ENCODE data around the gene MAD1L1. TPM values are rescaled to one million over a fixed set of nuclear protein-coding genes. Genes with fewer than 3 reads are reported as not detected.
A peak's percentile ranks its signal among the peaks of the same experiment; 100 is the strongest.

Gene MAD1L1
- polyA plus RNA-seq, 1 donor = 21.2 TPM

DNA sequence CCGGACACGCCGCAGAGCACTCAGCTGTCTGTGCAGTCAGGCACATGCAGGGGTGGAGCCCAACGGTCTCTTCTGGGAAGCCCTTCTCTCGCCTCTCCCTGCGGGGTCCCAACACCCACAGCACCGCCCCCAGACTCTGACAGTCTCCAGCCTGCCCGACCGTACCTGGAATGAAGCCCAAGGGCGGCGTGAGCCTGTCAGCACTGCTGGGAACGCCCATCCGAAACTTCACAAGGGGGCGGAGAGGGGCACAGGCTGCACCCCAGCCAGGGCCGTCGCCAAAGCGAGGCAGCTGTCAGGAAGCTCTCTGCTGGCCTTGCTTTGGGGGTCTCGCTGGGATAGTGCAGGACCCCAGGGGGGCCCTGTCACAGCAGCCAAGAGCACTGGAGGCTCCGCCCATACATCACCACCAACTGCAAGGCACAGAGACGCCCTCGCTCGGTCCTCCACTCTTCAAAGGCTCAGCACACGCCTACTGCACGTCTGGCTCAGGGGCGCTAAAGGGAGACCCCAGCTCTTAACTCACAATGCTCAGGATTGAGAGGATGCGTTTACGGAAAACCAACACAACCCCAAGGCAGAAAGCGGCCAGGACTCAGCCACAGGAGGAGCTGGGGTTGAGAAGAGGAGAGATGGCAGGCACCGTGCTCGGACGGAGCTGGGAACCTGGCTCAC lies 30.9 kb downstream of the MAD1L1 start:
- no peak for DNase-seq (ENCODE audit: low read depth)

DNA sequence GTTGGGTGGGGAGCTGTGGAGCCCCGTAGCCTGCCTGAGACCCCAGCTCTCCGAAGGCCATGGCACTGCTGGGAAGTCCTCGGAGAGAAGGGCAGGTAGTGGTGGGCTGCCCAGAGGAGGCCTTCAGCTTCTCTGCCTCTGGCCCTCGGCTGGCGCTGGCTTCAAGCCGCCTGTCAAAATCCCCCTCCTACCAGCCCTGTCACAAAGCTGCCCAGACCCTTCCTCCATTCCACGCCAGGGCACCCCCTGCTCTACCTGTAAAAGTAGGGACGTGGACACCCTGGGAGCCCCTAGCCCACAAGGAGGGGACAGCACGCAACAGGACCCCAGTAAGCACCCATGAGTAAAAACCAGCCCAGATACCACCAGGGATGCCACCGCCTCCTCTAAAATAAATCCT lies 31.6 kb downstream of the MAD1L1 start:
- DNase-seq (ENCODE audit: low read depth) = no peak

DNA sequence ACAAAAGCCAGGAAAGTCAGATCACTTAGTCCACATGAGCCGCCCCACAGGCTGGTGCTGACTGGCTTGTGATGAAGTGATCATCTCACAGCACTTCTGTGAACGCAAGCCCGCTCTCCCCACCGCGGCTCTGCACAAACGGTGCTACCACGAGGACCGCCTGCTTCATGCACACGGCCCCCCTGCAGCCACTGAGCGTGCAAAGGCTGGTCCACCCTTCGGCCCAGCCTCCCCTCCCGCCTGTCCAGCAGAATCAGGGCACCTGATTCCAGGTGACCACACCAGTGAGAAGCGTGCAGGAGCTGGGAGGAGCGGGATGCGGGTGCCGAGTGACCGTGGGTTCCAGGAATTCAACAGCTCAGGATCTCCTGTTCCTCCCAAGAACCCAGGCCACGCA lies 32.2 kb downstream of the MAD1L1 start:
- DNase-seq (ENCODE audit: low read depth) = no peak

DNA sequence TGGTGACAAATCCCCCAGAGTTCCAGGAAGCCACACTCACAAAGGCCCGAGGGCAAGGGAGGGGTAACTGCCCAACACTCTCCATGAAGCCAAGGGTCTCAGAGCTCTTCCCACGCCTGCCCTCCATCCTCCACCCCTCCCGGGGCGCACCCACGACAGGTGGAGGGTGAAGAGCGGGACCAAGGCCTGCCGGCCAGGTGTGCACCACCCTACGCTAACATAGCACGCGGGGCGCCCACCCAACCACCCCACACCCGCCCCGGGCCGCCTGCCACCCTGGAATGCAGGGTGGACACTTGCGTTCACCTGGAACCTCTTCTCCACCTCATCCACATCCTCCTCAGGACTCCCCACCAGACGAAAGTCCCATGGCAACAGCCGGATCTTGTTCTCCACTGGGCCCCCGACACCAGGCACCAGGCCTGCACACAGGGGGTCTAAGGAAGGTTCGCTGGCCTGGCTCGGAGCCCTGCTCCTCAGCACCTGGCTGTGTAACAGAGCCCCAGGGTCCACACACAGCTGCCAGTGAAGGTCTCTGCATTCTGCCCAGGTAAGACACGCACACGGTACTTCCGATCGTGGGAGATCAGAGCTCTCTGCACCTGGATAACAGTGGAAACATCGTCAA lies 32.7 kb downstream of the MAD1L1 start:
- no peak for DNase-seq (ENCODE audit: low read depth)

DNA sequence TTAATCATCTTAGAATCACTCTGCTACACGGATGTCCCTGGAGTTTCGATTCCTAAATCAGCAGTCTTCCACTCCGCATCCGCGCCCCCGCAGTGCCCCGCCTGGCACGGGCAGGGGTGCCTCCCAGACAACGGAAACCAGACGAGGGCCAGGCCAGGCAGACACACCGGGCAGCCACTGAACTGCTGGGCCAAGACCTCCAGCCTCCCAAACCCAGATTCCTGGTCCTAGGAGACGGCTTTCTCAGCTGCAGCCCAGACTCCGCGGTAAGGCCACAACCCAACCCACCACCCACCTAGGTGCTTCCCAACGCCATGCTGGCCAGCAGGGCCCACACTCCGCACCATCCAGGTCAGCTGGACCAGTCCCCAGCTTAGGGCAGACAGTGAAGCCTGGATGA lies 33.2 kb downstream of the MAD1L1 start:
- no peak for DNase-seq (ENCODE audit: low read depth)

DNA sequence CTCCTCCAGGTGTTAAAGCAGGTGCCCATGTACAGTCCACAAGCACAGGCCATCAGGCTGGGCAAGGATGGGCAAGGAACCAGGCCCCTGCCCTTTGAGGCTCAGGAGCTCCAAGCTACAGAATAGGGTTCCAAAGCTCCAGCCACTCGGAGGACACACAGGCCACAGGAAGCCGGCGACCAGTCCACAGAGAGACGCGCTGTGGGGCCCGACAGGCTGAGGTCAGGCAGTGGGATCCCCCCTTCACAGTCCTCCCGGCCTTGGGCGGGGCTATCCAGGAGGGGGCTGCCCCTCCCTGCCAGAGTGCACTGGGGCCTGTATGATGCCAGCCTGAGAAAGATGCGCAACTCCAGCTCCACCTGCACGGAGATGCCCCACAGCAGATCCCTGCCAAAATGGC lies 34.0 kb downstream of the MAD1L1 start:
- no peak for DNase-seq (ENCODE audit: low read depth)

DNA sequence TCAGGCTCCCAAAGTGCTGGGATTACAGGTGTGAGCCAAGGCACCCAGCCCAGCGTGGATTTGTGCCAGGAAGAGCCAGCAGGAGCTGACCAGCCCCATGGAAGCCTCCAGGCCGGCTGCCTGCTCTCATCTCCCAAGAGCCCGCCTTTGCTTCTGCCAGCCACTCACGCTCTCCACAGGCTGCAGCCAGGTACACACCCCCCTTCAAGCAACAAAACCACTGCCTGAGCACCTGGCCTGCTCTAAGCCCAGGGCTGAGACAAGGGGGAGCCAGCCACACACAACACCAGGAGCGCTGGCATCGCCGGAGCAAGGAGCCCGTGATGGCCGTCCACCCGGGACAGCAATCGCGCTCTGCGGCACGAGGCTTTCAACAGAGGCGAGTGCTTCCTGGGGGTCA lies 34.5 kb downstream of the MAD1L1 start:
- no peak for DNase-seq (ENCODE audit: low read depth)

DNA sequence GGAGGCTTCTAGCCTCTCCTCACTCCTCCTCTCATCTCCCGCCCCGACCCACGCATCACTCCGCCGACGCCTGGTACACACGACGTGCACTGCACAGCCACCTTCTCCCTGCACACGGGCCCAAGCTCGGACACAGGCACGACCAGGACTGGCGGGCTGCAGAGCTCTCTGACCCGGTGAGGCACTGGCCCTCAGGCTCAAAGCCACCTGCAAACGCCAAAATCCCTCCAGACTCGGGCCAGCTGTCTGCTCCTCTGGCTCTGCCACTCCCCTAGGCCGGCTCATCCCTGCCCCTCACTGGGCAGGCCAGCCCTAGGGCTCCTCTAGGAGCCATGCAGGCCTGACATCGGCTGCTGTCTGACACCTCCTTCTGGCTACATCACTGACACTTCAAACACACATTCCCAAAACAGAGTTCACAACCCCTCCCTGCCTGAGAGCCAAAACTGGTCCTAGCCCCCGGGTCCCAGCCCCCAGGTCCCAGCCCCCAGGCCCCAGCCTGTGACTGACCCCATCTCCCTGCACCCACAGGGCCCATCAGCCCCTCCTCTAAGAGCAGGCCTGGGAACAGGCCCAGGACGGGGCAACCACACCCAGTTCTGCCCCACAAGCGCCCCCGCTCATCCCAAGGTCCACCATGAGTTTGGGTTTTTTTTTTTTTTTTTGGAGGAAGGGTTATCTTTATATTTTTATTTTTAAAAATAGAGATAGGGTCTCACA lies 35.1 kb downstream of the MAD1L1 start:
- DNase-seq (ENCODE audit: low read depth) = no peak

DNA sequence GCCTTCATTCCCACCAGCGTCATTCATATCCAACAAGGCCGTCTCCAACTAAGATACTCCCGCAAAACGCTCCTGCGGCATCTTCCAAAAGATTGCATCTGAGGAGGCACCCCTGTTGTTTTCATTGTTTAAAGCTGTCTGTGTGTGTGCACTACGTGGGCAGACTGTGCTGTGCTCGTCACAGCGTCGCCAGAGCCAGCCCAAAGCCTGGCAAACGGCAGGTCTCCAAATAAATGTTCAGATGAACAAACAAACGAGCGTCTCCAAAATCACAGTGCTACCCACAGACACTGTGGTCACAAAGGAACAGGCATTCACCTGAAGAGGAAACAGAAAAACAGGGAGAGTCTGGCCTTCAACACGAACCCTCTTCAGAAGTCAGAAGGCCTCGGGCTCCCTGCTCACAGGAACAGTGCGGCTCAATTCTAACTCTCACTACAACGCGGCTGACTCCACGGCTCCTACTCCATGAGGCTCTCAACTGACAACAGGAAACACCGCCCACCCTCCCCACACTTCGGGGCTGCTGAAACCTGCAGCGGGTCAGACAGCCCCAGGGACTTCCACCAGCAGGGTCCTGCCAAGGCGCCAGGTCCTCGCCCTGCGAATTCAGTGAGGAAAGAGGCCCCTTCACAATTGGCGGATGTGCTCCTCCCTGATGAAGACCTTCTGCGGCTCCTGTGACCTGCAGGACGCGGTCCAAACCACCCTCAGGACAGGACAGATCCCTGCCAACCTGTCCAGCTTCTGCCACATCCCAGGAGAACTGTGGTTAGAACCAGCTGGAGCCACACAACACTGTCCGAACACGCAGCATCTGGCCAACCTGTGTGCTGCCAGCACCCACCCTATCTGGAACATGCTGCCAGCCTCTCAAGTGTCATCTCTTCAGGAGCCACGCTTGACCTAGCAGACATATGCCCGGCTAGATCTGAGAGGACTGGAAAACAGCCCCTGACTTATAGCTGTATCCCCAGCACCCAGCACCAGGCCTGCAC lies 36.1 kb downstream of the MAD1L1 start:
- no peak for DNase-seq (ENCODE audit: low read depth)

DNA sequence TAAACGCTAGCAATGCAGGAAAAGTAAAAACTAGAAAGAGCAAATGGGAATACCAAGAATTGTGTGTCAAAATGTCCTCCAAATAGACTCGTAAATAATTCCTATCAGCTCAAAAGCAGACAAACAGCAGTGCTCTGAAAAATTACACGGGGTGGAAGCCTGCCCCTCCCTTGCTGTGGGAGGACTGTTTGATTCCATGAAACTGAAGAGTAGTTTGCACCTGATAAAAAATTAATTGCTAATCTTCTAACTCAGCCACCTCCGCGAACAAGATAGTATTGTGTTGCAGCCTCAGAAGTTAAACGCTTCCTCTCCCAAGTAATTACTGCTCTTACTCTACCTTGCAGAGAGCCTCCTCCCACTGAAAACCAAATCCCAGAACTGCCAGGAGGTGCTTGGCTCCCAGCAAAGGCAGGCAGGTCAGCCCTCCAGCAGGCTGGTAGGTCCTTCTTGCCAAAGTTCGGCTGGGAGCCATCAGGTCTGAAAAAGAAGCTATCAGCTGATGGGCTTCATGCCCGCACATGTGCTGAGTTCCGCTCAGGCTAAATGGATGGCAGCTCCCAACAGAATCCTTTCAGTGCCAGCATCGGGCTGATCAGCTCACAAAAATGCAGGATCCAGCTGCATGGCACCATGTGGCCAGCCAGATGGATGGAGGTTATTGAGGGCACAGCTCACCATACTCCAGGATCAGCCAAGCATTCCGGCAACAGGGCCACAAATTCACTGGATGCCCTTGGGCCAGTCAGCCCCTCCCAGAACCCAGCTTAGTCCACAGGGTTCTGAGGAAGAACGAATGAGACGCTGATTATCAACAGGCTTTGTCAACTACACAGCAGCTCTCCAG lies 37.1 kb downstream of the MAD1L1 start:
- DNase-seq (ENCODE audit: low read depth) = peak; percentile 22

DNA sequence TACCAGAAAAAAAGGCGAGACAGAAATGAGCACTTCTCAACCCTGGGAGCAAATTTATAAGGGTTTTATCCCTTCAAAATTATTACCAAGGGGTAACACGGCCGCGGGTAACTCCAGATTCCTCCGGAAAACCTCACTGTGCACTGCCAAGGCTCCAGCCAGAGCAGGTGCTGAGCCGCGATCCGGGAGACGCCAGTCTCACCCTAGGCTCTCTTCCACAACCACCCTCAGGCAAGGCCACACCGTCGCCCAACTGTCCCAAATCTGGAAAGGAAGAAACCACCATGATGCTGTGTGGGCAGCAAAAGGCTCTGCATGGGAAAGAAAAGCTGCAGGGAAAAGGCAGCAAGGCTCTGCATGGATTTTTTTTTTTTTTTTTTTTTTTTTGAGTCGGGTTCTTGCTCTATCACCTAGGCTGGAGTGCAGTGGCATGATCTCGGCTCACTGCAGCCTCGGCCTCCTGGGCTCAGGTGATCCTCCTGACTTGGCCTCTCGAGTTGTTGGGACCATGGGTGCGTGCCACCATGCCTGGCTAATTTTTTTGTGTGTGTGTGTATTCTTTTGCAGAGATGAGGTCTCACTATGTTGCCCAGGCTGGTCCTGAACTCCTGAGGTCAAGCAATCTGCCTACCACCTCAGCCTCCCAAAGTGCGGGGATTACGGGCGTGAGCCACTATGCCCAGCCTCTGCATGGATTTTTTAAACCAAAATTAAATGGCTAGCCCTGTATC lies 39.0 kb downstream of the MAD1L1 start:
- DNase-seq (ENCODE audit: low read depth) = no peak

DNA sequence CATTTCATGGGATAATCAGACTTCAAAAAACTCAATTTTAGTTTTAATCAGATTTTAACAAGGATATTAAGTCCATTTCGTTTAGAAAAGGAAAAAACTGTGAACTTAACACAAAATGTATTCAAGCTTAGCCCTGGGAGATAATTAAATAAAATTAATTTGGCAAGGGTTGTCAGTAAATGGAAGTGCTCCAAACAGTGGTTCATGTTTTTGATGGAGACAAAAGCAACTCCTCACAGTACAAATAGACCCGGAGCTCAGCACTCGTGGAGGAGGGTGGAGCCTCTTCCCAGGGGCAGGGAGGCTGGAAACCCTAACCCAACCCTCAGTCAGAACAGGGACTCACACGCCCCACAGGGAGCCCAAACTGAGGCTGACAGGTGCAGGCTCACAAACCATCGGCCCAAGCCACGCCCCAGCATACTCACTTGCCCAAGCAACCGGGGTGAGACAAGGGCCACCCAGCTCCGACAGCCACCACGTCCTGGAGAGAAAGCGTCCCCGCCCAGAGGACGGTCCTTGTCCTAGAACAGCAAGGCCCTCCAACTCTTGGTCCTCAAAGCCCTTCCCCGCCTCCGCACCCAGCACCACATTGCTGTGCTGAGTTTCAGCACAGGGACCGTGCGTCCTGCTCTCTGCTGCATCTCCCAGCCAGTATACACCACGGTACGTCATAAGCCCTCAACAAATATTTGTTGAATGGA lies 39.8 kb downstream of the MAD1L1 start:
- DNase-seq (ENCODE audit: low read depth) = no peak

DNA sequence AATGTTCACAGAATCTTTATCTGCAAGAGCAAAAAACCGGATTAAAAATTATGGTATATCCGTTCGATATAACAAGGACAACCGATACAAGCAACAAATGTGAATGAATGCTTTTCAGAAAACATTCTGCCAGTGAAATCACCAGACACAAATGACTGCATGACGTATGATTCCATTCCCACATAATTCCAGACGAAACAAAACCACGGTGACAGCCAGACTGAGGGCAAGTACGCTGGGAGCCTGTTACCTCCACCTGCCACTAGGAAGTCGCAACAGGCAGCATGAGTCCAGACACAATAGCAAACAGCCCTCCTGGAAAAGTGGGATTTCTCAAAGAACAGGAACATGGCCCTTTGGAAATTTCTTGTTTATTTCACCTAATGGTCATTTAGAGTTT lies 41.7 kb downstream of the MAD1L1 start:
- no peak for DNase-seq (ENCODE audit: low read depth)

DNA sequence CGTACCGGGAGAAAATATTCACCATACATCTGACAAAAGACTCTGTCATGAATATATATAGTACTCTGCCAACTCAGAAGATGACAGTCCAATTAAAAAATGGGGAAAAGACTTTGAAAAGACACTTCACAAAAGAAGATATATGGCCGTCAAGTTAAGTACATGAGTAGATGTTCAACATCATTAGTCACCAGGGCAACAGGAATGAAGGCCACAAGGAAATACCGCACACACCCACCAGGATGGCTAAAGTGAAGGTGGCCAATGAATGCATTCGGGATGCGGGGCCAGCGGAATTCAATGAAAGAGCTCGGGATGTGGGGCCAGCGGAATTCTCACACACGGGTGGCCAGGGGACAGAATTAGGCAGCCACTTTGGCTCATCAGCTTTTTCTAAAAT lies 42.2 kb downstream of the MAD1L1 start:
- no peak for DNase-seq (ENCODE audit: low read depth)

DNA sequence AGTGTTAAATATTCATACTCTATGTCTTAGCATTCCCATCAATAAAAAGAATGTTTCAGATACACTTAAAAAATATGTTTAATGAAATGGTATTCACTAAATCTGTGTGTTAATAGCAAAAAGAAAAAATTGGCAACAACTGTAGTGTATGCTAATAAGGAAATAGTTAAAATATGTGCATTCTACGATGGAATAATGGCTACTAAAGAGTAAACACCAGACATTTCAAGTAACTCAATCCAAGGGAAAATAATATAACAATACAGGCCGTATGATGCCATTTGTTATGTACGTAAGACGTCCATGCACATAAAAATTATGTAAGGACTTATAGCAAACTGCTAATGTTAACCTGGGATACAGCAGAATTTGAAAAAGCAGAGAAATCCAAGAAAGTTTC lies 46.6 kb downstream of the MAD1L1 start:
- DNase-seq (ENCODE audit: low read depth) = no peak

DNA sequence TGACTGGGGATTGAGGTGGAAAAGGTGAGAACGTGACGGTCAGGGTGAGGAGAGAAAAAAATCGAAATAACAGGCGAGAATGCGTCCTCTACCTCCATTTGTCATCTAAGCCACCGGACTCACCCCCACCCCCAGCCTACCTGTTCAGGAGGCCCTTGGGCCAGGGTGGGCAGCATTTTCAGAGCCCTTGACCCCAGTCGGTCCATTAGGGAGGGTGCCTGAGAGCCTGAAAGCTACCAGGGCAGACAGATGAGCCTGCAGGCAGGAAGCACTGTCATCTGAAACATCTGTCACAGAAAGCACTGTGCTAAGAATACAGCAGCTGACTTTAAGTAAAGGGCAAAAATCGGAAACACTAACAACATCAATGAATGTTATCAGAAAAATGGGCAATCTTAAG lies 47.0 kb downstream of the MAD1L1 start:
- DNase-seq (ENCODE audit: low read depth) = no peak

DNA sequence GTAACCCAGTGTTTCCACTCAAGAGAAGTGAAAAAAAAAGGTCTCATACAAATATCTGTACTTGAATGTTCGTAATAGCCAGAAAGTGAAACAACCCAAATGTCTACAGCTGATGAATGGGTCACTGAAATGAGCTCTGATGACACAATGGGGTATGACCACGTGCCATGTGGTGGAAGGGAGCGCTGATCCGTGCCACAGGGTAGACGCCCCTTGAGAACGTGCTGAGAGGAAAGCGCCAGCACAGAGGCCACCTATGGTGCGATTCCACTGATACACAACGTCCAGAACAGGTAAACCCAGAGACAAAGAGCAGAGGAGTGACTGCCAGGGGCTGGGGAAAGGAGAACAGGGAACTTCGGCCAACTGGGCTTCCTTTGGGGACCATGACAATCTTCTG lies 50.3 kb downstream of the MAD1L1 start:
- no peak for DNase-seq (ENCODE audit: low read depth)

DNA sequence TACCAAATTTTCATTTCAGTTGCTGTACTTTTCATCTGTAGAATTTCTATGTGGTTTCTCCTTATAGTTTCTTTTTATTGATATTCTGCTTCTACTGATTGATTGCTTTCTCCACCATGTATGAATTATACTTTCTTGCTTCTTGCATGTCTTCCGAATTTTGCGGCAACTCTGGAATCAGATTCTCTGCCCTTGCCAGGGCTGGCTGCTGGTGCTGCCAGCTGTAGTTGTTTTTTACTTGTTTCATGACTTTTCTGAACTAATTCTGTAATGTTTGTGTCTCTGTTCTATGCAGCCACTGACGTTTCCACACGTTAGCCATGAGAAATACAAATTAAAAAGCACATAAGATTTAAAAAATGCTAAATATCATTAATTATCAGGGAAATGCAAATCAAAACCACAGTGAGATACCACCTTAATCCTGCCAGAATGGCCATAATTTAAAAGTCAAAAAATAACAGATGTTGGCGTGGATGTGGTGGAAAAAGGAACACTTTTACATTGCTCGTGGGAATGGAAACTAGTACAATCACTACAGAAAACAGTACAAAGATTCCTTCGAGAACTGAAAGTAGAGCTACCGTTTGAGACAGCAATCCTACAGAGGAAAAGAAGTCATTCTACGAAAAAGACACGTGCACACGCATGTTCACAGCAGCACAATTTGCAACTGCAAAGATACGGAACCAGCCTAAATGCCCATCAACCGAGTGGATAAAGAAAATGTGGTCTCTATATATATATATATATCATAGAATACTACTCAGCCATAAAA lies 51.5 kb downstream of the MAD1L1 start:
- DNase-seq (ENCODE audit: low read depth) = no peak

DNA sequence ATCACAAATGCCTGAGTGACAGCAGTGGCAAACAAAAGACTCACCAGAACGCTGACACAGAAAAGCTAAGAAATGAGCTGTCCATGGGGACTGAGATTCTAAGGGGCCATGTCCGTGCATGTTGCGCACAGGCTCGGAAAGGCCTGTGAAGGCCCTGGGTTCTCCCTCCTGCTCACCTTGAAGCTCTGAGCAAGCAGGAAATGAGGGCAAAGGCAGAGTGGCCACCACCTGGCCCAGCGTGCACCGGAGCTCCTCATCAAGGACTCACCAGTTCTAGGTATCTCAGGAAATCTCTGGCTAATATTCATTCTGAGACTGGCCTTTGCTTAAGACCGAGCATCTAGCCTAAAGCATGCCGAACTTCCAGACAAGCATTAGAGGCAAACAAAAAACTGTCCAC lies 52.7 kb downstream of the MAD1L1 start:
- no peak for DNase-seq (ENCODE audit: low read depth)
